GM19463 (cell line): Measurements from ENCODE around the gene CEP83.
"Not testable (repeated sequence)": the region's sequence is repeated elsewhere in the genome, so short reads cannot be mapped to it uniquely, and the experiment has no call there.

ENCODE experiments used
- ATAC-seq: cut with Tn5 transposase; IDR thresholded peaks from one replicate; pipeline ENCODE4 v1.9.1; 2021; ENCODE audit warnings: mild to moderate bottlenecking, moderate library complexity; ENCODE audit not compliant: unreplicated experiment

Gene CEP83

GRCh38 chr12:94386422-94386821 is 73.2 kb downstream of the CEP83 start:
- no peak for ATAC-seq

DNA sequence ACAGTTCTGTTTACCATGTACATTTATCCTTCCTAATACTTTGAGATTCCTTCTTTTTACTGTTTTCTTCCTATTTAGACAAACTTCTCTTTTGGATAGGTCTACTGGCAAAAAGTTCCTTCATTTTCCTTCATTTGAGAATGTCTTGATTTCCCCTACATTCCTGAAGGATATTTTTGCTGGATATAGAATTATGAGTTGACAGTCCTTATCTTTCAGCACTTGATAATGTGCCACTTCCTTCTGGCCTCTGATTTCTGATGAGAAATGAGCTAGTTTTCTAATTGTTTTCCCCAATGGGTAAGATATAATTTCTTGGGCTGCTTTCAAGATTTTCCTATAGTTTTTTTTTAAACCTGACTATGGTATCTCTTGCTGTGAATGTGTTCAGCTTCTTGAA is 75.6 kb downstream of the CEP83 start:
- ATAC-seq, result no peak

- no peak for ATAC-seq
Observed at GRCh38 chr12:94380507-94380906, 79.2 kb downstream of the CEP83 start.

DNA sequence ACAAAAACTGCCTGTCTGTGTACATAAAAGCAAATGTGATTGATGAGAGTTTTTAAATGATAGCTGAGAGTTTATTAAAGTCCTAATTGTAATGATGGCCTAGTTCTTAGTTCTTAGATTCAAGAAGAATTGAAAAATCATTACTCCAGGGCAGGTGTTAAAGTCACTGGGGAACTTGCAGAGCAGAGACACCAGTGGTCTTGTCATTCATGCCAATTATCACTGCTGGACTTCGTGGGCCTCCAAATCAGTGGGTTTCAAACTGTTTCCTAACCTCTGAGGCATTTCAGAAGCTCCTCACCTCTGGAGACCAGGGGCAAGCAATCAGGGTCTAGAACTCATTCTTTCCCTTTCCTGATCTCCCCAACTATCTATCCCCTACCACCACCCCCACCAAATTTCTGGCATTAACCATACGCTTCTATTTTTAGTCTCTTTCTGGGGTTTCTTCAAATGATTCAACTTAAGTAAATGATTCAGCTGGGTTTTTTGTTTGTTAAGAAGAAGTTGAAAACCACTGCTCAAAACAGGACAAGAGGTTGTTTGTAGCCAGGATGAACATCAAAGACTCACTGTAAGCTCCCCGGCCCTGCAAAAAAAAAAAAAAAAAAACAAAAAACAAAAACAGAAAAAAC is 80.1 kb downstream of the CEP83 start:
- ATAC-seq, result no peak

- ATAC-seq, result no peak
Observed at GRCh38 chr12:94377599-94377998, 82.1 kb downstream of the CEP83 start.

DNA sequence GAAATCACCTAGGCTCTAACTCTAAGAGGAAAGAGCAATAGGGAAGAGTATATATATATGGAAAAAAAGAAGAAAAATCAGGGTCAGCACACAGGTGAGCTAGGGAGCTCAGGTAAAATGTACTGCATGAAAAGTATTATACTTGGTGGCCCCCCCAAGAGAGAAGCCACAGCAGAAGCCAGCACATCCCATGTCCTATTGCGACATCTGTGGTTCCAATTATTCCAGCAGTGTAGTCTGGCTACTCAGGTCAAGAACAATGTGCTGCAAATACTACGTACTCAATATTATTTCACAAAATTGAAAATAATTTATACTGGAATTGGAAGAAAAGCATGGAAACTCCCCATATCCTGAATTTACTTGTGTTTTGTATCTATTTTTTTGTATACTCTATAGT is 85.5 kb downstream of the CEP83 start:
- no peak for ATAC-seq

DNA sequence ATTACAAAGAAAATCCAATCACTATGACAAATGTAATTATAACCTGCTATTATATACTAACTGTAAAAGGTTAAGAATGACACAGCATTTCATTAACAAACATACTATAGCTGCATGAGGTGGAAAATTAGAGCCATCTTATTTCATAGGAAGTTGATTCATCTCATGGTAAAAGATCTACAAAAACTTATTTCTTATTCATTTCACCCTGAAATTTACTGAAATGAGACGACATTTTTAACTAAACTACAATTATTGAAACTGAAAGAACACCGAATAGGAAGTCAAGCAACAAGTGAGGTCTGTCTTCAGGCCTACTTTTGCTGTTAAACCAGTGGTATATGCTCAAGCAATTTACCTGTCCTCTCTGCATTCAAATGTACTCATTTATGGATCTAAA is 87.2 kb downstream of the CEP83 start:
- no peak for ATAC-seq

GRCh38 chr12:94362653-94363052 is 97.0 kb downstream of the CEP83 start:
- ATAC-seq, result no peak

DNA sequence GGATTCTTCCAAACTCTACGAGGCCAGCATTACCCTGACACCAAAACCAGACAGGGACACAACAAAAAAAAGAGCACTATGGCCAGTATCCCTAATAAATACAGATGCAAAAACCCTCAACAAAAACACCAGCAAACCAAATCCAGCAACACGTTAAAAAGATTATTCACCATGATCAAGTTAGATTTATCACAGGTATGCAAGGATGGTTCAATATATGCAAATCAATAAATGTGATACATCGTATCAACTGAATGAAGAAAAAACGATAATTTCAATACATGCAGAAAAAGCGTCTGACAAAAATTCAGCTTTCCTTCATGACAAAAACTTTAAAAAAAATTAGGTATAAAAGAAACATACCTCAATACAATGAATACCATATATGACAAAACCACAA is 99.9 kb downstream of the CEP83 start:
- ATAC-seq, result no peak

DNA sequence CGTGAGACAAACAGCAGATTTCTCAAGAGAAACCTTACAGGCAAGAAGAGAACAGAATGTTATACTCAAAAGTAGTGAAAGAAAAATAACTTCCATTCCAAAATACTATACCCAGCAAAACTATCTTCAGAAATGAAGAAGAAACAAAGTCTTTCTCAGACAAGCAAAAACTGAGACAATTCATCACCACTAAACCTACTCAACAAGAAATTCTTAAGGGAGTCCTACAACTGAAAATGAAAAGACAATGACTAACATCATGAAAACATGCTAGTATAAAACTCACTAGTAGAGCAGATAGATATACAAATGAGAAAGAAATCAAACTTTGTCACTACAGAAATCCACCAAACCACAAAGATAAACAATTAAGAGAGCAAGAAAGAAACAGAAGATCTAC is 106.5 kb downstream of the CEP83 start:
- ATAC-seq, result no peak

DNA sequence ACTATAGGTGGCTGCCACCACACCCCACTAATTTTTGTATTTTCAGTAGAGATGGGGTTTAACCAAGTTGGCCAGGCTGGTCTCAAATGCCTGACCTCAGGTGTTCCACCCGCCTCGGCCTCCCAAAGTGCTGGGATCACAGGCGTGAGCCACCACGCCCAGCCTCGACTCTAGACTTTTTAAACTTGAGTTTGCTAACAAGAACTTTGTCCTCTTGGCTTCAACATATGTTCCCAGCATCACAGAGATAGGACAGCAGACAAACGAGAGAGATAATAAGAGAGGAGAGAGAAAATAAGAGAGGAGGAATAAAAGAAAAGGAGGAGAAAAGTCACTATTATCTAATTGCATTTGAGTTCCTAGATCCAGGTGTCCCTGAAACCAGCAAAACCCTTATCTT is 119.1 kb downstream of the CEP83 start:
- no peak for ATAC-seq

- ATAC-seq, result no peak
Observed at GRCh38 chr12:94338006-94338794, 121.5 kb downstream of the CEP83 start.

- ATAC-seq, result no peak
Observed at GRCh38 chr12:94336211-94336925, 123.3 kb downstream of the CEP83 start.

DNA sequence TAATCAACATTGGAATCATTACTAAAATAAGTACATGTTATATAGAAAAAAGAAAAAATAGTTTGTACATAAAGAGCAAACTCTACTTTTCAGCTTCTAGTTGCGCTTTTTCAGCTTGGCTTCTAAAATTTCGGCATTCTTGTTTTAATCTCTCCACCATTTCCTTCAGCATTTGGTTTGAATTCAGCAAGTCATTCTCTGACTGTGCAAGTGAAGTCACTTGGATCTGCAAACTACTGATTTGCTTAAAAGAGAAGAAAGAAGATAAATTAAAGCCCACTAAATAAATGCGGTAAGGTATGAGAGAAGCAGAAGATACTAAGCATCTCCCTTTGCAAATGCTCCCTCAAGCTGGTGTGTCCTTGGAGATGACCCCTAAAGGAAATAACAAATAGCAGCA is 126.3 kb downstream of the CEP83 start:
- ATAC-seq, result no peak

DNA sequence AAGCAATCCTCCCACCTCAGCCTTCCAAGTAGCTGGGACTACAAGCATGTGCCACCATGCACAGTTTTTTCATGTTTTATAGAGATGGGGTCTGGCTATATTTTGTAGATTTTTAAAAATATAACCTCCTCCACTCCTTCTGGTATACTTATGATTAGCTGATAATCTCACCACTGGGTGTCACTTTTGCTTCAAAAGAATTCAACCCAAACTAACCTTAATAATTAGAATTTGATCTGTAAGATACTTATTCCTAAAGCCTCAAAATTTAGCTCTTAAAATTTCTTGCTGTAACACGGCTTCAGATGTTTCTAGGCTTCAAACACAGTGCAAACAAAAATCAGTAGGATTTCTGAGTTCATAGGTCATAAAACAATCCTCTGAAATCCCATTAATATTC is 130.3 kb downstream of the CEP83 start:
- no peak for ATAC-seq

GRCh38 chr12:94327809-94328208 is 131.9 kb downstream of the CEP83 start:
- no peak for ATAC-seq

DNA sequence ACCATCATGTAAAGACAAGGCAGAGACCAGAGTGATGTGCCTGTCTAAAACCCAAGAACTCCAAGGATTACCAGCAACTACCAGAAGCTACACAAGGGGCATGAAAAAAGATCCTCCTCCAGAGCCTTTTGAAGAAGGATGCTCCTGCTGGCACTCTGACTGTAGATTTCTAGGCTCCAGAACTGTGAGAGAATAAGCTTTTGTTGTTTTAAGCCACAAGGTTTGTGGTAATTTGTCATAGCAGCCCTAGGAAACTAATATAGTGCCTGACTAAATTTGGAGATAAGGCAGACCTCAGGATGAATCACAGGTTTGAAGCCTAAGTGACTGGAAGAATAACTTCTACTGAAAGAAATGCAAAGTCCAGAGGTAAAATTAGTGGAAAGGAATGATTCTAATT is 132.9 kb downstream of the CEP83 start:
- ATAC-seq, result no peak

GRCh38 chr12:94326234-94326633 is 133.4 kb downstream of the CEP83 start:
- no peak for ATAC-seq

- no peak for ATAC-seq
Observed at GRCh38 chr12:94322346-94322745, 137.3 kb downstream of the CEP83 start.

DNA sequence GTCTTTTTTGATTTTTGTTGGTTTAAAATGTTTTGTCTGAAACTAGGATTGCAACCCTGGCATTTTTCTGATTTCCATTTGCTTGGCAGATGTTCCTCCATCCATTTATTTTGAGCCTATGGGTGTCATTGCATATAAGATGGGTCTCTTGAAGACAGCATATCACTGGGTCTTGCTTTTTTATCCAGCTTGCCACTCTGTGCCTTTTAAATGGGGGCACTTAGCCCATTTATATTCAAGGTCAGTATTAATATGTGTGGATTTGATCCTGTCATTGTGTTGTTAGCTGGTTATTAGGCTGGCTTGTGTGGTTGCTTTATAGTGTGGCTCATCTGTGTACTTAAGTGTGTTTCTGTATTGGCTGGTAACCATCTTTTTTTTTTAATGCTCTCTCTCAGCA is 139.6 kb downstream of the CEP83 start:
- ATAC-seq, result no peak

- peak; percentile 73 for ATAC-seq
Observed at GRCh38 chr12:94318181-94318580, 141.5 kb downstream of the CEP83 start.

DNA sequence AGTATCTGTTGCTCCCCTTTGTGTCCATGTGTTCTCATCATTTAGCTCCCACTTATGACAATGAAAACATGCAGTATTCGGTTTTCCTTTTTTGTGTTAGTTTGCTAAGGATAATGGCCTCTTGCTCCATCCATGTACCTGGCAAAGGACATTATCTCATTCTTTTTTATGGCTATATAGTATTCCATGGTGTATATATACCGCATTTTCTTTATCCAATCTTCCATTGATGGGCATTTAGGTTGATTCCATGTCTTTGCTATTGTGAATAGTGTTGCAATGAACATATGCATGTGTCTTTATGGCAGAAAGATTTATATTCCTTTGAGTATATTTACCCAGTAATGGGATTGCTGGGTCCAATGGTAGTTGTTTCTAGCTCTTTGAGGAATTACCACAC is 143.1 kb downstream of the CEP83 start:
- not testable (repeated sequence) for ATAC-seq
